Measurements from ENCODE around the gene PLGRKT. TPM values are rescaled to one million over a fixed set of nuclear protein-coding genes. Genes with fewer than 3 reads are reported as not detected.

Gene PLGRKT
- polyA plus RNA-seq, 1 donor from 2014 or later: 80.0 TPM

DNA sequence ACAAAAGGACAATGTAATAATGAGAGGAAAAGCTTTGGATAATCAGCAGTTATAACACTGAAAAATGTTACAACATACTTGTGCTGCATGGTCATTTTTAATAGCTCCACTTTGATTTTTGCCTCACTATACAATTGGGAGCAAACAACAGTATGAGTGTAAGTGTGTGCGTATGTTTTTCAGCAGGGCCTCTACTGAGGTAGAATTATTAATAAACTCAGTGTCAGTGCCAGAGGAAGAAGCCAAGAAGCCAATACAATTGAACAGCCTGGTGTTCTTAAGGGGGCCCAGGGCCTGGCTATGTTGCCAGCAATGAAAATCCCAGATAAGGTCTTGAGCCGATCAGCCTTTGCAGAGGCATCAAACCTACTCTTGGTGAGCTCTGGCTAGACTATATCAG lies 81.9 kb downstream of the PLGRKT start:
- Histone ChIP-seq H3K9me3 (ENCODE audit: low read length) (no peaks in the 10 kb centered on the region), H3K4me3 (ENCODE audit: low read length) (no peak overlapping the region), H3K4me2 (ENCODE audit: low read length) (no peak overlapping the region), H3K27ac (ENCODE audit: low read length) (no peak overlapping the region), H3K79me2 (replicated peaks; ENCODE audit: insufficient read depth, low read length) (no peaks in the 10 kb centered on the region), H3F3A (ENCODE audit: insufficient read depth, low read length, poor library complexity, severe bottlenecking) (no peaks in the 10 kb centered on the region), H2AFZ (ENCODE audit: low read depth, low read length) (no peak overlapping the region), H3K36me3 (ENCODE audit: insufficient read depth, low read length) (no peaks in the 10 kb centered on the region), H3K9ac (ENCODE audit: low read length) (no peak overlapping the region), H3K9me2 (ENCODE audit: insufficient read depth, low read length) (no peaks in the 10 kb centered on the region), H4K20me1 (ENCODE audit: insufficient read depth) (no peaks in the 10 kb centered on the region), H3K27me3 (ENCODE audit: insufficient read depth, low read depth, low read length) (no peaks in the 10 kb centered on the region)
- TF ChIP-seq, protein P1, sequence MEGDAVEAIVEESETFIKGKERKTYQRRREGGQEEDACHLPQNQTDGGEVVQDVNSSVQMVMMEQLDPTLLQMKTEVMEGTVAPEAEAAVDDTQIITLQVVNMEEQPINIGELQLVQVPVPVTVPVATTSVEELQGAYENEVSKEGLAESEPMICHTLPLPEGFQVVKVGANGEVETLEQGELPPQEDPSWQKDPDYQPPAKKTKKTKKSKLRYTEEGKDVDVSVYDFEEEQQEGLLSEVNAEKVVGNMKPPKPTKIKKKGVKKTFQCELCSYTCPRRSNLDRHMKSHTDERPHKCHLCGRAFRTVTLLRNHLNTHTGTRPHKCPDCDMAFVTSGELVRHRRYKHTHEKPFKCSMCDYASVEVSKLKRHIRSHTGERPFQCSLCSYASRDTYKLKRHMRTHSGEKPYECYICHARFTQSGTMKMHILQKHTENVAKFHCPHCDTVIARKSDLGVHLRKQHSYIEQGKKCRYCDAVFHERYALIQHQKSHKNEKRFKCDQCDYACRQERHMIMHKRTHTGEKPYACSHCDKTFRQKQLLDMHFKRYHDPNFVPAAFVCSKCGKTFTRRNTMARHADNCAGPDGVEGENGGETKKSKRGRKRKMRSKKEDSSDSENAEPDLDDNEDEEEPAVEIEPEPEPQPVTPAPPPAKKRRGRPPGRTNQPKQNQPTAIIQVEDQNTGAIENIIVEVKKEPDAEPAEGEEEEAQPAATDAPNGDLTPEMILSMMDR (IDR thresholded peaks at IDR 0.05; ENCODE audit: poor library complexity, severe bottlenecking): no peak
- TF ChIP-seq RAD21 (conservative IDR thresholded peaks at IDR 0.05): no peak
- no peak for TF ChIP-seq POLR2AphosphoS5 (IDR thresholded peaks at IDR 0.05)
- TF ChIP-seq, protein P2, sequence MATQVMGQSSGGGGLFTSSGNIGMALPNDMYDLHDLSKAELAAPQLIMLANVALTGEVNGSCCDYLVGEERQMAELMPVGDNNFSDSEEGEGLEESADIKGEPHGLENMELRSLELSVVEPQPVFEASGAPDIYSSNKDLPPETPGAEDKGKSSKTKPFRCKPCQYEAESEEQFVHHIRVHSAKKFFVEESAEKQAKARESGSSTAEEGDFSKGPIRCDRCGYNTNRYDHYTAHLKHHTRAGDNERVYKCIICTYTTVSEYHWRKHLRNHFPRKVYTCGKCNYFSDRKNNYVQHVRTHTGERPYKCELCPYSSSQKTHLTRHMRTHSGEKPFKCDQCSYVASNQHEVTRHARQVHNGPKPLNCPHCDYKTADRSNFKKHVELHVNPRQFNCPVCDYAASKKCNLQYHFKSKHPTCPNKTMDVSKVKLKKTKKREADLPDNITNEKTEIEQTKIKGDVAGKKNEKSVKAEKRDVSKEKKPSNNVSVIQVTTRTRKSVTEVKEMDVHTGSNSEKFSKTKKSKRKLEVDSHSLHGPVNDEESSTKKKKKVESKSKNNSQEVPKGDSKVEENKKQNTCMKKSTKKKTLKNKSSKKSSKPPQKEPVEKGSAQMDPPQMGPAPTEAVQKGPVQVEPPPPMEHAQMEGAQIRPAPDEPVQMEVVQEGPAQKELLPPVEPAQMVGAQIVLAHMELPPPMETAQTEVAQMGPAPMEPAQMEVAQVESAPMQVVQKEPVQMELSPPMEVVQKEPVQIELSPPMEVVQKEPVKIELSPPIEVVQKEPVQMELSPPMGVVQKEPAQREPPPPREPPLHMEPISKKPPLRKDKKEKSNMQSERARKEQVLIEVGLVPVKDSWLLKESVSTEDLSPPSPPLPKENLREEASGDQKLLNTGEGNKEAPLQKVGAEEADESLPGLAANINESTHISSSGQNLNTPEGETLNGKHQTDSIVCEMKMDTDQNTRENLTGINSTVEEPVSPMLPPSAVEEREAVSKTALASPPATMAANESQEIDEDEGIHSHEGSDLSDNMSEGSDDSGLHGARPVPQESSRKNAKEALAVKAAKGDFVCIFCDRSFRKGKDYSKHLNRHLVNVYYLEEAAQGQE (IDR thresholded peaks at IDR 0.05; ENCODE audit: borderline replicate concordance): no peak
- no peak for TF ChIP-seq EZH2 (IDR thresholded peaks at IDR 0.05; ENCODE audit: borderline replicate concordance, insufficient read depth, low read length, poor library complexity, severe bottlenecking)
- TF ChIP-seq EP300 (conservative IDR thresholded peaks at IDR 0.05; ENCODE audit: poor library complexity, severe bottlenecking): no peak
- TF ChIP-seq MXI1 (conservative IDR thresholded peaks at IDR 0.05; ENCODE audit: poor library complexity, severe bottlenecking): no peak
- no peak for TF ChIP-seq TAF1 (IDR thresholded peaks at IDR 0.05; ENCODE audit: low read depth)
- no peak for TF ChIP-seq SMC3 (conservative IDR thresholded peaks at IDR 0.05; ENCODE audit: poor library complexity)

DNA sequence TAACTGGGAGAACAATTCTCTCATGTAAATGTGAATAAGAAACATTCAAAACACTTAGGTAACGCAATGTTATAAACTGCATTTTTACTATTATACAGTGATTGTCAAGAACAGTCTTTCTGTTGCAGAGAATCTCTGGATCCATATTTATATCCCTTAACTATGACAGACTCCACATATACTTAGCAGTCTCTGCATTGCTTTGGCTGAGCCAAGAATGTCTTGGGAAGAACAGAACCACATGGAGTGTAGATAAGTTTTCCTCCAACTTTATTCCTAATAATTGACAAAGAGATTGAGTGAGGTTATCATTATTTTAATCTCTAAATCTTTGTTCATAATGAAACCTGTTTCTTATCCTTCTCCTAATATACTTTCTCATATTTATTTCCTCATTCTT lies 82.5 kb downstream of the PLGRKT start:
- H3F3A ChIP-seq (ENCODE audit: insufficient read depth, low read length, poor library complexity, severe bottlenecking): no peaks in the 10 kb centered on the region
- H3K9me2 ChIP-seq (ENCODE audit: insufficient read depth, low read length): no peaks in the 10 kb centered on the region
- no peaks in the 10 kb centered on the region for H3K79me2 ChIP-seq (replicated peaks; ENCODE audit: insufficient read depth, low read length)
- H3K36me3 ChIP-seq (ENCODE audit: insufficient read depth, low read length): no peaks in the 10 kb centered on the region
- H2AFZ ChIP-seq (ENCODE audit: low read depth, low read length): no peak overlapping the region
- no peak overlapping the region for H3K27ac ChIP-seq (ENCODE audit: low read length)
- no peaks in the 10 kb centered on the region for H3K27me3 ChIP-seq (ENCODE audit: insufficient read depth, low read depth, low read length)
- no peak overlapping the region for H3K9ac ChIP-seq (ENCODE audit: low read length)
- no peaks in the 10 kb centered on the region for H3K9me3 ChIP-seq (ENCODE audit: low read length)
- TF ChIP-seq TAF1 (IDR thresholded peaks at IDR 0.05; ENCODE audit: low read depth) (no peak), SMC3 (conservative IDR thresholded peaks at IDR 0.05; ENCODE audit: poor library complexity) (no peak), POLR2AphosphoS5 (IDR thresholded peaks at IDR 0.05) (no peak), EZH2 (IDR thresholded peaks at IDR 0.05; ENCODE audit: borderline replicate concordance, insufficient read depth, low read length, poor library complexity, severe bottlenecking) (no peak), RAD21 (conservative IDR thresholded peaks at IDR 0.05) (no peak), EP300 (conservative IDR thresholded peaks at IDR 0.05; ENCODE audit: poor library complexity, severe bottlenecking) (no peak), MXI1 (conservative IDR thresholded peaks at IDR 0.05; ENCODE audit: poor library complexity, severe bottlenecking) (no peak)
- TF ChIP-seq, protein P1 (IDR thresholded peaks at IDR 0.05; ENCODE audit: poor library complexity, severe bottlenecking): no peak
- TF ChIP-seq, protein P2 (IDR thresholded peaks at IDR 0.05; ENCODE audit: borderline replicate concordance): no peak
- H3K4me2 ChIP-seq (ENCODE audit: low read length): no peak overlapping the region
- H3K4me3 ChIP-seq (ENCODE audit: low read length): no peak overlapping the region
- H4K20me1 ChIP-seq (ENCODE audit: insufficient read depth): no peaks in the 10 kb centered on the region
